HepG2 (cell line): Measurements from ENCODE around the gene SNRPD2. TPM values are rescaled to one million over a fixed set of nuclear protein-coding genes. Genes with fewer than 3 reads are reported as not detected.

Experiments used
- CBFB ChIP-seq: sonication (generic); formaldehyde crosslinking; IDR thresholded peaks from 2 replicates; pipeline ENCODE4 v1.4.0; 2020; ENCODE audit warnings: missing genetic modification reagents
- DPF2 ChIP-seq: sonication (generic); formaldehyde crosslinking; IDR thresholded peaks from 2 replicates; pipeline ENCODE4 v1.4.0; 2020; ENCODE audit warnings: mild to moderate bottlenecking, low read depth, missing genetic modification reagents, borderline replicate concordance
- FOSL2 ChIP-seq: sonication (generic); formaldehyde crosslinking; IDR thresholded peaks from 2 replicates; pipeline ENCODE4 v1.4.0; 2020; ENCODE audit warnings: missing genetic modification reagents
- MIER2 ChIP-seq: IDR thresholded peaks from 2 replicates; pipeline ENCODE4 v1.6.1; 2016; ENCODE audit warnings: missing biosample characterization, missing genetic modification reagents
- MIER3 ChIP-seq: IDR thresholded peaks from 2 replicates; pipeline ENCODE4 v1.6.1; 2016; ENCODE audit warnings: missing compliant biosample characterization, borderline replicate concordance
- RCOR2 ChIP-seq: IDR thresholded peaks from 2 replicates; pipeline ENCODE4 v1.6.1; 2016; ENCODE audit warnings: missing biosample characterization, missing genetic modification reagents
- RXRB ChIP-seq: IDR thresholded peaks from 2 replicates; pipeline ENCODE4 v1.6.1; 2016; ENCODE audit warnings: borderline replicate concordance, missing genetic modification reagents, missing compliant biosample characterization
- U2AF2 ChIP-seq: fragments of 200-400 bp; formaldehyde crosslinking; IDR thresholded peaks from 2 replicates; pipeline ENCODE4 v1.6.1; 2017; ENCODE audit warnings: low read depth, mild to moderate bottlenecking, low read length
- YEATS4 ChIP-seq: sonication (generic); formaldehyde crosslinking; IDR thresholded peaks from 2 replicates; pipeline ENCODE4 v1.4.0; 2020; ENCODE audit warnings: missing genetic modification reagents, borderline replicate concordance
- ZFP90 ChIP-seq: sonication (generic); formaldehyde crosslinking; IDR thresholded peaks from 2 replicates; pipeline ENCODE4 v1.8.0; 2022; ENCODE audit warnings: missing genetic modification reagents, mild to moderate bottlenecking, inconsistent platforms, borderline replicate concordance
- ZFX ChIP-seq: sonication (generic); formaldehyde crosslinking; IDR thresholded peaks from 2 replicates; pipeline ENCODE4 v1.4.0; 2020; ENCODE audit warnings: mild to moderate bottlenecking, low read depth, missing genetic modification reagents, moderate library complexity
- ZMAT5 ChIP-seq: sonication (generic); formaldehyde crosslinking; IDR thresholded peaks from 2 replicates; pipeline ENCODE4 v1.5.0; 2020; ENCODE audit warnings: mild to moderate bottlenecking, low read depth, missing genetic modification reagents, borderline replicate concordance
- ZMYM3 ChIP-seq: sonication (generic); formaldehyde crosslinking; IDR thresholded peaks from 2 replicates; pipeline ENCODE4 v1.5.1; 2020; ENCODE audit warnings: mild to moderate bottlenecking, missing genetic modification reagents
- ZNF121 ChIP-seq: sonication (generic); formaldehyde crosslinking; IDR thresholded peaks from 2 replicates; pipeline ENCODE4 v1.5.0; 2020; ENCODE audit warnings: mild to moderate bottlenecking, missing genetic modification reagents
- ZNF44 ChIP-seq: sonication (generic); formaldehyde crosslinking; IDR thresholded peaks from 2 replicates; pipeline ENCODE4 v1.5.1; 2020; ENCODE audit warnings: mild to moderate bottlenecking, missing genetic modification reagents
- ZNF614 ChIP-seq: IDR thresholded peaks from 2 replicates; pipeline ENCODE4 v1.6.1; 2018; ENCODE audit warnings: missing biosample characterization, missing genetic modification reagents, inconsistent platforms, borderline replicate concordance
- ZNF781 ChIP-seq: sonication (generic); formaldehyde crosslinking; IDR thresholded peaks from 2 replicates; pipeline ENCODE4 v1.5.1; 2020; ENCODE audit warnings: borderline replicate concordance, mild to moderate bottlenecking, missing genetic modification reagents; ENCODE audit errors: not compliant biosample characterization
- polyA plus RNA-seq, 8 experiments: library from polyadenylated mRNA; depleted of rRNA in 3 of 8; stranded (reverse) in 7 of 8; unstranded in 1 of 8; fragments of >200 nt; fragmentation: Illumina TruSeq in 4 of 8; extraction: Trizol in 4 of 8; gene quantifications; 2 replicates each; pipeline versions ENCODE4 v1.2.1 to v1.2.3, GENCODE V29; 2011 to 2016; ENCODE audit warnings: low read depth in 4 of 8, missing spikeins in 1 of 8, mixed read lengths in 1 of 8; ENCODE audit not compliant: insufficient read depth in 1 of 8
- total RNA-seq, 5 experiments: library from RNA; depleted of rRNA; stranded (reverse); fragments of >200 nt; fragmentation: Illumina TruSeq; extraction: Trizol; gene quantifications; 2 replicates each; pipeline ENCODE4 v1.2.3, GENCODE V29; 2016; ENCODE audit warnings: low read depth in 1 of 5
- TF ChIP-seq, protein P1 (sequence below): sonication (generic); formaldehyde crosslinking; IDR thresholded peaks from 2 replicates; pipeline ENCODE4 v1.5.1; 2020; ENCODE audit warnings: mild to moderate bottlenecking, missing genetic modification reagents, moderate library complexity
- TF ChIP-seq, protein P2 (sequence below): IDR thresholded peaks from 2 replicates; pipeline ENCODE4 v1.6.1; 2016; ENCODE audit warnings: mild to moderate bottlenecking
- TF ChIP-seq, protein P3 (sequence below): sonication (generic); formaldehyde crosslinking; IDR thresholded peaks from 2 replicates; pipeline ENCODE4 v1.9.0; 2021; ENCODE audit warnings: missing genetic modification reagents, mild to moderate bottlenecking, borderline replicate concordance
- TF ChIP-seq, protein P4 (sequence below): sonication (generic); formaldehyde crosslinking; IDR thresholded peaks from 2 replicates; pipeline ENCODE4 v1.8.1; 2023; ENCODE audit warnings: mild to moderate bottlenecking, moderate library complexity, missing genetic modification reagents

SNRPD2 gene
- total and polyA plus RNA-seq, 2 of the 13 experiments (the other 11 are each of a cell fraction or from before 2014, with no cell fraction given), result 299 to 485 TPM

GRCh38 chr19:45645631-45646344 is 46.0 kb downstream of the SNRPD2 start (continued):
- TF ChIP-seq ZMAT5 (CRISPR knock-in tag) (no peak), RCOR2 (peak; percentile 59; the same call in 1 of the 2 replicates), CBFB (0 out of 2 replicates have a peak, but pooled peaks have one; percentile 33), YEATS4 (CRISPR knock-in tag) (no peak), DPF2 (CRISPR knock-in tag) (no peak), ZMYM3 (peak; percentile 98), ZNF44 (no peak), FOSL2 (no peak), ZFP90 (CRISPR knock-in tag) (no peak), ZNF781 (CRISPR knock-in tag) (no peak), ZFX (CRISPR knock-in tag) (no peak), ZNF121 (no peak), RXRB (no peak), MIER2 (no peak), MIER3 (CRISPR knock-in tag) (no peak), U2AF2 (no peak), ZNF614 (CRISPR knock-in tag) (no peak)
- TF ChIP-seq, protein P1, sequence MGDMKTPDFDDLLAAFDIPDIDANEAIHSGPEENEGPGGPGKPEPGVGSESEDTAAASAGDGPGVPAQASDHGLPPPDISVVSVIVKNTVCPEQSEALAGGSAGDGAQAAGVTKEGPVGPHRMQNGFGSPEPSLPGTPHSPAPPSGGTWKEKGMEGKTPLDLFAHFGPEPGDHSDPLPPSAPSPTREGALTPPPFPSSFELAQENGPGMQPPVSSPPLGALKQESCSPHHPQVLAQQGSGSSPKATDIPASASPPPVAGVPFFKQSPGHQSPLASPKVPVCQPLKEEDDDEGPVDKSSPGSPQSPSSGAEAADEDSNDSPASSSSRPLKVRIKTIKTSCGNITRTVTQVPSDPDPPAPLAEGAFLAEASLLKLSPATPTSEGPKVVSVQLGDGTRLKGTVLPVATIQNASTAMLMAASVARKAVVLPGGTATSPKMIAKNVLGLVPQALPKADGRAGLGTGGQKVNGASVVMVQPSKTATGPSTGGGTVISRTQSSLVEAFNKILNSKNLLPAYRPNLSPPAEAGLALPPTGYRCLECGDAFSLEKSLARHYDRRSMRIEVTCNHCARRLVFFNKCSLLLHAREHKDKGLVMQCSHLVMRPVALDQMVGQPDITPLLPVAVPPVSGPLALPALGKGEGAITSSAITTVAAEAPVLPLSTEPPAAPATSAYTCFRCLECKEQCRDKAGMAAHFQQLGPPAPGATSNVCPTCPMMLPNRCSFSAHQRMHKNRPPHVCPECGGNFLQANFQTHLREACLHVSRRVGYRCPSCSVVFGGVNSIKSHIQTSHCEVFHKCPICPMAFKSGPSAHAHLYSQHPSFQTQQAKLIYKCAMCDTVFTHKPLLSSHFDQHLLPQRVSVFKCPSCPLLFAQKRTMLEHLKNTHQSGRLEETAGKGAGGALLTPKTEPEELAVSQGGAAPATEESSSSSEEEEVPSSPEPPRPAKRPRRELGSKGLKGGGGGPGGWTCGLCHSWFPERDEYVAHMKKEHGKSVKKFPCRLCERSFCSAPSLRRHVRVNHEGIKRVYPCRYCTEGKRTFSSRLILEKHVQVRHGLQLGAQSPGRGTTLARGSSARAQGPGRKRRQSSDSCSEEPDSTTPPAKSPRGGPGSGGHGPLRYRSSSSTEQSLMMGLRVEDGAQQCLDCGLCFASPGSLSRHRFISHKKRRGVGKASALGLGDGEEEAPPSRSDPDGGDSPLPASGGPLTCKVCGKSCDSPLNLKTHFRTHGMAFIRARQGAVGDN (CRISPR knock-in tag), result no peak
- TF ChIP-seq, protein P2, sequence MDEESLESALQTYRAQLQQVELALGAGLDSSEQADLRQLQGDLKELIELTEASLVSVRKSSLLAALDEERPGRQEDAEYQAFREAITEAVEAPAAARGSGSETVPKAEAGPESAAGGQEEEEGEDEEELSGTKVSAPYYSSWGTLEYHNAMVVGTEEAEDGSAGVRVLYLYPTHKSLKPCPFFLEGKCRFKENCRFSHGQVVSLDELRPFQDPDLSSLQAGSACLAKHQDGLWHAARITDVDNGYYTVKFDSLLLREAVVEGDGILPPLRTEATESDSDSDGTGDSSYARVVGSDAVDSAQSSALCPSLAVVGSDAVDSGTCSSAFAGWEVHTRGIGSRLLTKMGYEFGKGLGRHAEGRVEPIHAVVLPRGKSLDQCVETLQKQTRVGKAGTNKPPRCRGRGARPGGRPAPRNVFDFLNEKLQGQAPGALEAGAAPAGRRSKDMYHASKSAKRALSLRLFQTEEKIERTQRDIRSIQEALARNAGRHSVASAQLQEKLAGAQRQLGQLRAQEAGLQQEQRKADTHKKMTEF, result 0 out of 2 replicates have a peak, but pooled peaks have one; percentile 21
- TF ChIP-seq, protein P3, sequence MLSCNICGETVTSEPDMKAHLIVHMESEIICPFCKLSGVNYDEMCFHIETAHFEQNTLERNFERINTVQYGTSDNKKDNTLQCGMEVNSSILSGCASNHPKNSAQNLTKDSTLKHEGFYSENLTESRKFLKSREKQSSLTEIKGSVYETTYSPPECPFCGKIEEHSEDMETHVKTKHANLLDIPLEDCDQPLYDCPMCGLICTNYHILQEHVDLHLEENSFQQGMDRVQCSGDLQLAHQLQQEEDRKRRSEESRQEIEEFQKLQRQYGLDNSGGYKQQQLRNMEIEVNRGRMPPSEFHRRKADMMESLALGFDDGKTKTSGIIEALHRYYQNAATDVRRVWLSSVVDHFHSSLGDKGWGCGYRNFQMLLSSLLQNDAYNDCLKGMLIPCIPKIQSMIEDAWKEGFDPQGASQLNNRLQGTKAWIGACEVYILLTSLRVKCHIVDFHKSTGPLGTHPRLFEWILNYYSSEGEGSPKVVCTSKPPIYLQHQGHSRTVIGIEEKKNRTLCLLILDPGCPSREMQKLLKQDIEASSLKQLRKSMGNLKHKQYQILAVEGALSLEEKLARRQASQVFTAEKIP (CRISPR knock-in tag), result no peak
- TF ChIP-seq, protein P4, sequence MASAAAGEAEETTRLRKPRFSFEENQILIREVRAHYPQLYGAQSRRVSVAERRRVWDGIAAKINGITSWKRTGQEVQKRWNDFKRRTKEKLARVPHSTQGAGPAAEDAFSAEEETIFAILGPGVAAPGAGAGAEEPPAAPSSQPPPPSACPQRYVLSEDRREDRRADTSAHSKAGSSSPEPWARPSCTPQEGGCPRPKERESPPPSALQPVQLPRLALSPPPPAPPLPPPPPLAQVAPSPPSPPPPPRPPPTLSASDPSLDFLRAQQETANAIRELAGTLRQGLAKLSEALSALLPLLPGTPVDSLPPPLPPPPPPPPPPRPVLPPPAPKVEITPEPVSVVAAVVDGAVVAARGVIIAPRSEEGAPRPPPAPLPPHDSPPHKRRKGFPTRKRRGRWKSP (CRISPR knock-in tag), result no peak
